Activated naive CD4-positive, alpha-beta T cell treated with anti-CD3 and anti-CD28 coated beads, Interleukin-2, amount 50 U/mL, for 16 hours (primary cell): ENCODE measurements around the gene DAD1.

Experiments used
- DNase-seq: peaks from one replicate; pipeline ENCODE4 v3.0.0-alpha.2; 2020

Gene DAD1

GRCh38 chr14:22533739-22534359 lies 55.2 kb downstream of the DAD1 start:
- no peak for DNase-seq

GRCh38 chr14:22533057-22533704 lies 55.8 kb downstream of the DAD1 start:
- DNase-seq = no peak

GRCh38 chr14:22532345-22533056 lies 56.5 kb downstream of the DAD1 start:
- DNase-seq = no peak

- no peak for DNase-seq
Observed at GRCh38 chr14:22531451-22532344, 57.3 kb downstream of the DAD1 start.

- no peak for DNase-seq
Observed at GRCh38 chr14:22530127-22530526, 58.9 kb downstream of the DAD1 start.

GRCh38 chr14:22526744-22527143 lies 62.3 kb downstream of the DAD1 start:
- no peak for DNase-seq

GRCh38 chr14:22526218-22526617 lies 62.8 kb downstream of the DAD1 start:
- DNase-seq = no peak

- no peak for DNase-seq
Observed at GRCh38 chr14:22524784-22525161, 64.3 kb downstream of the DAD1 start.

GRCh38 chr14:22524115-22524783 lies 64.8 kb downstream of the DAD1 start:
- DNase-seq = no peak

- no peak for DNase-seq
Observed at GRCh38 chr14:22523283-22523682, 65.7 kb downstream of the DAD1 start.

GRCh38 chr14:22522466-22522957 lies 66.5 kb downstream of the DAD1 start:
- no peak for DNase-seq

- no peak for DNase-seq
Observed at GRCh38 chr14:22521449-22522239, 67.4 kb downstream of the DAD1 start.

- DNase-seq = no peak
Observed at GRCh38 chr14:22520796-22521195, 68.2 kb downstream of the DAD1 start.

- DNase-seq = no peak
Observed at GRCh38 chr14:22519877-22520685, 68.9 kb downstream of the DAD1 start.

GRCh38 chr14:22518073-22518472 lies 71.0 kb downstream of the DAD1 start:
- DNase-seq = no peak

GRCh38 chr14:22517117-22517720 lies 71.8 kb downstream of the DAD1 start:
- DNase-seq = no peak

GRCh38 chr14:22515929-22516328 lies 73.1 kb downstream of the DAD1 start:
- no peak for DNase-seq
